NCI-H2107 (cell line): Measurements from ENCODE around the gene NTHL1.

Experiments used
- DNase-seq: peaks from one replicate; lab custom pipeline; 2025; lab: John Stamatoyannopoulos, UW

The NTHL1 gene

GRCh38 chr16:2063861-2064260 lies 16.2 kb upstream of the NTHL1 start:
- DNase-seq, result no peak

GRCh38 chr16:2062801-2063200 lies 15.2 kb upstream of the NTHL1 start:
- no peak for DNase-seq

- no peak for DNase-seq
These were observed 13.9 kb upstream of the NTHL1 start for GRCh38 chr16:2061526-2061925.

- DNase-seq, result no peak
These were observed 13.4 kb upstream of the NTHL1 start for GRCh38 chr16:2061023-2061422.

GRCh38 chr16:2060346-2060745 lies 12.7 kb upstream of the NTHL1 start:
- no peak for DNase-seq

GRCh38 chr16:2058872-2059271 lies 11.2 kb upstream of the NTHL1 start:
- DNase-seq, result no peak

GRCh38 chr16:2058420-2058819 lies 10.8 kb upstream of the NTHL1 start:
- DNase-seq, result peak; percentile 53

- DNase-seq, result no peak
These were observed 9.8 kb upstream of the NTHL1 start for GRCh38 chr16:2057438-2057837.

- no peak for DNase-seq
These were observed 9.2 kb upstream of the NTHL1 start for GRCh38 chr16:2056681-2057407.

GRCh38 chr16:2056077-2056476 lies 8.4 kb upstream of the NTHL1 start:
- DNase-seq, result no peak

GRCh38 chr16:2054543-2055245 lies 7.1 kb upstream of the NTHL1 start:
- peak; percentile 94 for DNase-seq

GRCh38 chr16:2053897-2054296 lies 6.3 kb upstream of the NTHL1 start:
- no peak for DNase-seq

GRCh38 chr16:2053211-2053610 lies 5.6 kb upstream of the NTHL1 start:
- no peak for DNase-seq

GRCh38 chr16:2048116-2048543 lies 496 bp upstream of the NTHL1 start:
- no peak for DNase-seq

GRCh38 chr16:2046893-2047329 lies 723 bp downstream of the NTHL1 start:
- DNase-seq, result no peak

- DNase-seq, result no peak
These were observed 1.4 kb downstream of the NTHL1 start for GRCh38 chr16:2045965-2046892.

- DNase-seq, result no peak
These were observed 3.1 kb downstream of the NTHL1 start for GRCh38 chr16:2044541-2044940.

GRCh38 chr16:2043667-2044451 lies 3.8 kb downstream of the NTHL1 start:
- peak; percentile 82 for DNase-seq

- DNase-seq, result no peak
These were observed 4.5 kb downstream of the NTHL1 start for GRCh38 chr16:2042986-2043666.

- DNase-seq, result peak; percentile 94
These were observed 5.3 kb downstream of the NTHL1 start for GRCh38 chr16:2042171-2042985.
